Loucy (cell line): Measurements from ENCODE around the gene CTXN3.

ENCODE experiments used
- EZH2phosphoT487 ChIP-seq: fragments of 200-600 bp; IDR thresholded peaks from 2 replicates; pipeline ENCODE4 v1.6.1; 2018; ENCODE audit warnings: antibody characterized with exemption, mild to moderate bottlenecking, moderate library complexity, borderline replicate concordance
- TF ChIP-seq, protein P1 (sequence below): fragments of 200-600 bp; sonication (generic); conservative IDR thresholded peaks from 2 replicates; pipeline ENCODE4 v1.5.1; 2014; ENCODE audit warnings: mild to moderate bottlenecking, antibody characterized with exemption, low read length

- TF ChIP-seq, protein P1, sequence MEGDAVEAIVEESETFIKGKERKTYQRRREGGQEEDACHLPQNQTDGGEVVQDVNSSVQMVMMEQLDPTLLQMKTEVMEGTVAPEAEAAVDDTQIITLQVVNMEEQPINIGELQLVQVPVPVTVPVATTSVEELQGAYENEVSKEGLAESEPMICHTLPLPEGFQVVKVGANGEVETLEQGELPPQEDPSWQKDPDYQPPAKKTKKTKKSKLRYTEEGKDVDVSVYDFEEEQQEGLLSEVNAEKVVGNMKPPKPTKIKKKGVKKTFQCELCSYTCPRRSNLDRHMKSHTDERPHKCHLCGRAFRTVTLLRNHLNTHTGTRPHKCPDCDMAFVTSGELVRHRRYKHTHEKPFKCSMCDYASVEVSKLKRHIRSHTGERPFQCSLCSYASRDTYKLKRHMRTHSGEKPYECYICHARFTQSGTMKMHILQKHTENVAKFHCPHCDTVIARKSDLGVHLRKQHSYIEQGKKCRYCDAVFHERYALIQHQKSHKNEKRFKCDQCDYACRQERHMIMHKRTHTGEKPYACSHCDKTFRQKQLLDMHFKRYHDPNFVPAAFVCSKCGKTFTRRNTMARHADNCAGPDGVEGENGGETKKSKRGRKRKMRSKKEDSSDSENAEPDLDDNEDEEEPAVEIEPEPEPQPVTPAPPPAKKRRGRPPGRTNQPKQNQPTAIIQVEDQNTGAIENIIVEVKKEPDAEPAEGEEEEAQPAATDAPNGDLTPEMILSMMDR, result no peak
- no peak for TF ChIP-seq EZH2phosphoT487
These were observed 14.9 kb upstream of the CTXN3 start for GRCh38 chr5:127634007-127634406.
